Fibroblast of lung (primary cell): ENCODE results near the gene SPATA32. TPM values are rescaled to one million over a fixed set of nuclear protein-coding genes. Genes with fewer than 3 reads are reported as not detected.
A peak's percentile ranks its signal among the peaks of the same experiment; 100 is the strongest.

Source experiments
- DNase-seq, 2 donors: peaks; one replicate each; pipeline versions ENCODE4 v3.0.0 to v3.0.0-alpha.2; 2010; ENCODE audit warnings: low read depth in 2 of 2
- H2AFZ ChIP-seq: 2 replicates; pipeline ENCODE4 v1.5.1; 2012; ENCODE audit warnings: low read length, control low read depth, inconsistent platforms
- H3K27ac ChIP-seq: 2 replicates; pipeline ENCODE4 v1.5.1; 2011; ENCODE audit warnings: low read length, control low read depth; ENCODE audit not compliant: insufficient read depth
- H3K27me3 ChIP-seq: 2 replicates; pipeline ENCODE4 v1.5.1; 2011; ENCODE audit warnings: mild to moderate bottlenecking, low read length; ENCODE audit not compliant: control insufficient read depth, insufficient read depth
- H3K36me3 ChIP-seq: 2 replicates; pipeline ENCODE4 v1.5.1; 2011; ENCODE audit warnings: low read length; ENCODE audit not compliant: control insufficient read depth, insufficient read depth
- H3K4me1 ChIP-seq: 2 replicates; pipeline ENCODE4 v1.5.1; 2011; ENCODE audit warnings: low read length; ENCODE audit not compliant: control insufficient read depth, insufficient read depth; ENCODE audit errors: extremely low read depth
- H3K4me2 ChIP-seq: 2 replicates; pipeline ENCODE4 v1.5.1; 2011; ENCODE audit warnings: low read length, control low read depth; ENCODE audit not compliant: insufficient read depth; ENCODE audit errors: extremely low read depth
- H3K4me3 ChIP-seq, 4 experiments: fragments of 200-600 bp in 1 of 4; sonication (generic) in 1 of 4; replicated peaks in 1 of 4; 2 replicates each; pipeline ENCODE4 v1.5.1; 2011 to 2016; ENCODE audit warnings: low read length in 4 of 4, low read depth in 3 of 4, mild to moderate bottlenecking in 3 of 4, control low read depth in 2 of 4, inconsistent platforms in 1 of 4, mixed read lengths in 1 of 4; ENCODE audit not compliant: insufficient read depth in 1 of 4; ENCODE audit errors: control extremely low read depth in 1 of 4
- H3K79me2 ChIP-seq: 2 replicates; pipeline ENCODE4 v1.5.1; 2012; ENCODE audit warnings: mild to moderate bottlenecking, low read length, inconsistent platforms; ENCODE audit not compliant: control insufficient read depth, insufficient read depth
- H3K9ac ChIP-seq: 2 replicates; pipeline ENCODE4 v1.5.1; 2011; ENCODE audit warnings: mild to moderate bottlenecking, low read length, control low read depth; ENCODE audit not compliant: insufficient read depth
- H3K9me3 ChIP-seq: 2 replicates; pipeline ENCODE4 v1.5.1; 2012; ENCODE audit warnings: low read depth, low read length; ENCODE audit not compliant: control insufficient read depth, insufficient read depth
- H4K20me1 ChIP-seq: 2 replicates; pipeline ENCODE4 v1.5.1; 2011; ENCODE audit warnings: low read length; ENCODE audit not compliant: control insufficient read depth, insufficient read depth; ENCODE audit errors: extremely low read depth
- EZH2 ChIP-seq: IDR thresholded peaks from 2 replicates; pipeline ENCODE4 v1.5.1; 2012; ENCODE audit warnings: low read length, control low read depth, mild to moderate bottlenecking; ENCODE audit errors: missing control alignments
- polyA plus RNA-seq, 2 donors: library from polyadenylated mRNA; depleted of rRNA in 1 of 2; stranded (reverse) in 1 of 2; unstranded in 1 of 2; fragments of >200 nt; gene quantifications; 2 replicates each; pipeline ENCODE4 v1.2.1, GENCODE V29; 2011 to 2012; ENCODE audit warnings: missing spikeins in 1 of 2
- total RNA-seq: library from RNA; depleted of rRNA; stranded (reverse); fragments of >200 nt; gene quantifications from 2 replicates; pipeline ENCODE4 v1.2.1, GENCODE V29; 2014
- TF ChIP-seq, protein P1 (sequence below), 2 donors: IDR thresholded peaks in 1 of 2; conservative IDR thresholded peaks in 1 of 2; 1 replicate in 1 of 2; 2 replicates in 1 of 2; pipeline ENCODE4 v1.5.1; 2011 to 2012; ENCODE audit warnings: low read length in 2 of 2, control low read depth in 1 of 2, inconsistent platforms in 1 of 2, low read depth in 1 of 2, mild to moderate bottlenecking in 1 of 2

Gene SPATA32
- total and polyA plus RNA-seq, 2 donors (not counting 1 experiment from before 2014, with no cell fraction given) = not detected

GRCh38 chr17:45288825-45289224, 26.9 kb upstream of the SPATA32 start:
- Histone ChIP-seq H3K79me2 (peaks cover 13% of the 10 kb centered on the region), H3K9ac (no peak overlapping the region), H3K27ac (no peak overlapping the region), H3K4me2 (no peak overlapping the region), H2AFZ (no peak overlapping the region), H4K20me1 (no peaks in the 10 kb centered on the region), H3K4me1 (peaks cover 13% of the 10 kb centered on the region), H3K4me3 (no peak overlapping the region), H3K36me3 (peaks cover 26% of the 10 kb centered on the region), H3K9me3 (no peaks in the 10 kb centered on the region), H3K27me3 (no peaks in the 10 kb centered on the region)
- TF ChIP-seq EZH2 = no peak
- TF ChIP-seq, protein P1, sequence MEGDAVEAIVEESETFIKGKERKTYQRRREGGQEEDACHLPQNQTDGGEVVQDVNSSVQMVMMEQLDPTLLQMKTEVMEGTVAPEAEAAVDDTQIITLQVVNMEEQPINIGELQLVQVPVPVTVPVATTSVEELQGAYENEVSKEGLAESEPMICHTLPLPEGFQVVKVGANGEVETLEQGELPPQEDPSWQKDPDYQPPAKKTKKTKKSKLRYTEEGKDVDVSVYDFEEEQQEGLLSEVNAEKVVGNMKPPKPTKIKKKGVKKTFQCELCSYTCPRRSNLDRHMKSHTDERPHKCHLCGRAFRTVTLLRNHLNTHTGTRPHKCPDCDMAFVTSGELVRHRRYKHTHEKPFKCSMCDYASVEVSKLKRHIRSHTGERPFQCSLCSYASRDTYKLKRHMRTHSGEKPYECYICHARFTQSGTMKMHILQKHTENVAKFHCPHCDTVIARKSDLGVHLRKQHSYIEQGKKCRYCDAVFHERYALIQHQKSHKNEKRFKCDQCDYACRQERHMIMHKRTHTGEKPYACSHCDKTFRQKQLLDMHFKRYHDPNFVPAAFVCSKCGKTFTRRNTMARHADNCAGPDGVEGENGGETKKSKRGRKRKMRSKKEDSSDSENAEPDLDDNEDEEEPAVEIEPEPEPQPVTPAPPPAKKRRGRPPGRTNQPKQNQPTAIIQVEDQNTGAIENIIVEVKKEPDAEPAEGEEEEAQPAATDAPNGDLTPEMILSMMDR (conservative IDR thresholded peaks at IDR 0.05 in 1 of 2, IDR thresholded peaks at IDR 0.05 in 1 of 2; ENCODE audit: low read depth in 1 of 2, low read length in 2 of 2) = no peak
- peak in 1 of 2 donors; percentile 36 for DNase-seq

GRCh38 chr17:45287526-45288500, 25.9 kb upstream of the SPATA32 start:
- Histone ChIP-seq H3K79me2 (peaks cover 11% of the 10 kb centered on the region), H3K4me1 (peaks cover 10% of the 10 kb centered on the region), H3K4me2 (no peak overlapping the region), H4K20me1 (no peaks in the 10 kb centered on the region), H3K9ac (no peak overlapping the region), H3K4me3 (no peak overlapping the region), H3K27me3 (no peaks in the 10 kb centered on the region), H3K36me3 (peaks cover 34% of the 10 kb centered on the region), H2AFZ (no peak overlapping the region), H3K27ac (no peak overlapping the region), H3K9me3 (no peaks in the 10 kb centered on the region)
- no peak for TF ChIP-seq EZH2
- TF ChIP-seq, protein P1 (conservative IDR thresholded peaks at IDR 0.05 in 1 of 2, IDR thresholded peaks at IDR 0.05 in 1 of 2; ENCODE audit: low read depth in 1 of 2, low read length in 2 of 2) = no peak
- no peak for DNase-seq

- Histone ChIP-seq H4K20me1 (no peaks in the 10 kb centered on the region), H2AFZ (no peak overlapping the region), H3K4me2 (no peak overlapping the region), H3K9me3 (no peaks in the 10 kb centered on the region), H3K4me3 (no peak overlapping the region), H3K36me3 (peaks cover 36% of the 10 kb centered on the region), H3K9ac (no peak overlapping the region), H3K27ac (no peak overlapping the region), H3K27me3 (no peaks in the 10 kb centered on the region), H3K4me1 (peaks cover 9% of the 10 kb centered on the region), H3K79me2 (peaks cover 5% of the 10 kb centered on the region)
- TF ChIP-seq EZH2 = no peak
- TF ChIP-seq, protein P1 (conservative IDR thresholded peaks at IDR 0.05 in 1 of 2, IDR thresholded peaks at IDR 0.05 in 1 of 2; ENCODE audit: low read depth in 1 of 2, low read length in 2 of 2) = no peak
- DNase-seq = no peak
Observed at GRCh38 chr17:45286286-45286685, 24.4 kb upstream of the SPATA32 start.
